ENCODE measurements around the gene ACE.

Gene ACE

DNA sequence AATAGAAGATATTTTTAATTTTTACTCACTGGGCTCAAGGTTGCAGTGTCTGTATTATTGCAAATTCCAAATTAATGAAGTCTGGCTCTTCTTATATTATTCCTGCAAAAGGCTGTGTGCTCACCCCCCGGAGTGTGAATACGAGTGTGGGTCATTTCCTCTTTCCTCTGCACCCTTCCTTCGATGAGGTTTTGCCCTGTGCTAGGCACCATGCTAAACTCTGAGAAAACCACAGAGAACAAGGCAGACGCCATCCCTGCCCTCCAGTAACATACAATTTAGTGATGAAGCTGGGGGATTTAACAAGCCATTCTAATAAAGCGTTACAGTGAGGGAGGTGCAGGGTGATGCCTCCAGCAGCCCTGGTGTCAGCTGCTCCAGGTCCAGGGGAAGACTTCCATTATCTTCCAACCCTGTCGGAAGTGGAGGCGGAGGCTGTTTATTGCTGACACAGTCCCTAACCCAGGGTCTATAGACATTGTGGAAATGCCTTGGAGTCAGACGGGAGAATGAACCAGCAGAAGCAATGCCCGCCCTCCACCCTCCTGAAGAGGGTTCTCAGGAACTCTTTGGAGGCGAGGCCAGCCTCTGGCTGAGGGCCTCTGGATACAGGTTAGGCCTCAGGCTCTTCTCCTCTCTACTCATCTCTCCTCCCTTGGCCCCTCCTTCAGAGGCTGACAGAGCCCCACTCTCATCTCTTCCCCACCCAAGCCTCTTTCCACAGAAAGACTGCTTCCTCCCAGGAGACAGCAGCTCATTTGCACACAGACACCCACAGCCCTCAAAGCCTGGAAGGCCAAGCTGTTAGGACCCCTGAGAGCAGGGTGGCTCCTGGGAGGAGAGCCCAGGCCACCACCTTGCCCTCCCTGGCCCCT, 2.0 kb upstream of the ACE start:
- DNase-seq (ENCODE audit: low read depth, low spot score) = no peak

DNA sequence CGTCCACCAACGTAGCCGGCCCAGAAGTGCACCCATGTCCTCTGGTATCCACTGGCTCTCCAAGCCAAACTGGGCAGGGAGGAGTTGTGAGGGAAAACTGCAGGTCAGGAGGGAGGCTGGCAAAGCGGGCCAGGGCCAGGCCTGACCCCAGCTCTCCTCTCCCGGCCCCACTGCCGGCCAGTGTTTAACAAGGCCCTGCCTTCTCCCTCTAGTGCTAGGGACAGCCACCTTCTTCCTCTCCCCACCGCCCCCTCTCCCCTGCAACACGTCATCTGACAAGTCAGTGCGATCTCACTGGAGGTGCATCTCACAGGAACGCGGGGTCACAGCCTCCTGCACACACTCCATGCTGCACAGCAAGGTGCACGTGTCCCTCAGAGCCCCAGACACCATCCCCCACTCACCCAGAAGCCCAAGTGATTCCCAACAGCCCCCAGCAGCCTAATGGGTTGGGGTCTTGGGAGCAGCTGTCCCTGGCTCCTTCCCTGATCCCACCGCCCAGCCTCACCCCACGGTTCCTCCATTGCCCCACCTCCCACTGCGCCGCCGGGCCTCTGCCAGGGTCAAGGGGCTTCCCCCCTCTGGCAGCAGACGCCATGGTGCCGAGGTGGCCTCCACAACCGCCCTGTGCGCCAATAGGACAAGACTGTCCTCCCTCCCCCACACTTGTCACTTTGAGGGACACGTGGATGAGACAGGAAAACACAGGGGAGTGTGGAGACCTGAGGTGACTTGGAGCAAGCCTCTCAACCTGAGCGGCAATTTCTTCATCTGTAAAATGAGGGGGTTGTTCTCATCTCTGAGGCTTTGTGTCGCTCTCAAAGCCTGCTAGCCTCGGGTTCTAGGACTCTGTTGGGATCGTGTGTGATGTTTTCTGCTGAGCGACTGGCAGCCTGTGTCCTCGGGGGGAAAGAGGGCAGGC, 1.1 kb upstream of the ACE start:
- DNase-seq (ENCODE audit: low read depth, low spot score) = no peak

DNA sequence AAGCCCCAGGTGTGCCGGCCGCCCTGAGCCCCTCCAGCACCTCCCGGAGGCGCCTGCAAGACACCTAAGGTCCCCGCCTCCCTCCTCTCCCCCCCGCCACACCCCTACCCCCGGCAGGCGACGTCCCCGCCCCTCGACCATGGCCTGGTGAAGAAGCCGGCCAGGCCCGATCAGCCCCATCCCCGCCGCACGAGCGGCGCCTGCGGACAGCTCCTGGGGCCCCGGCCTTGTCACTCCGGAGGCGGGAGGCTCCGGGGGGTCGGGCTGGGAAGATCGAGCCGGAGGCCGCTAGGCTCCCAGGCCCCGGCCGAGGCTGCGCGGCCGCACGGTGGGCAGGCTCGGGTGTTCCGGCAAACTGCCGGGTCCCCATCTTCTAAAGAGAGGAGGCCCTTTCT, 405 bp upstream of the ACE start:
- DNase-seq (ENCODE audit: low read depth, low spot score) = no peak

DNA sequence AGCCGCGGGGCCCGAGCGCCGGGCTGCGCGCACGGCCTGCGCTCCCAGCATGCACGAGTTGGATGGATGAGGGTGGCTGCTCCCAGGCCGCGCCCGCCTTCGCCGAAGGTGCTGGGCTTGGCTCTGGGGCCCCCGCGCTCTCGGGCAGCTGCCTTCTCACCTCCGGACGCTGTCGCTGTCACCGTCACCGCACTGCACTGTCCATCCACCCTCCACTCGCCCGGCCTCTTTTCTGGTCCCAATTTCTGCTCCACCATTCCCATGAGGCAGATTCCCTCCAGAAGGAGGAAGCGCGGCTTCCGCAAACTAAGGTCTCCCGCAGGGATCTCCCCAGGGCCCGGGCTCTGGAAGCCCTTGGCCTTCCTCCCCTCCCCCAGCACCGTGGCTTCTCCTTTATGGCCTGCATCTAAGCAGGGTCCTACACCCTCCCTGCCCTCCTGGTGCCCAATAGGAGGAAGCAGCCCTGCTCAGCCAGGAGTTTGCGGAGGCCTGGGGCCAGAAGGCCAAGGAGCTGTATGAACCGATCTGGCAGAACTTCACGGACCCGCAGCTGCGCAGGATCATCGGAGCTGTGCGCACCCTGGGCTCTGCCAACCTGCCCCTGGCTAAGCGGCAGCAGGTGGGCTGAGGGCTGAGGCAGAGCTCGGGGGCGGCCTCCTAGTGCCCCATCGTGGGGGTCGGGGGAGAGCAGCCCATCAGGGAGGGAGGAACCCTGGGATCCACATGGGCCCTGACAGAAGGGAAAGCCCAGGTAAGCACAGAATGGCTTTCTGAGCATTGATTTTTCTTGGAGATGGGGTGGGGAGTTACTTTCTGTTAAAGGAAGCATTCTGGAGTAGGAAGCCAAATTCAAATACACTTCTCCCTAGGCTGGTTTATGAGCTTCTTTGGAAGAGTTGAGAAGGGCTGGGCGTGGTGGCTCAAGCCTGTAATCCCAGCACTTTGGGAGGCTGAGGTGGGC, 899 bp downstream of the ACE start:
- DNase-seq (ENCODE audit: low read depth, low spot score) = no peak

DNA sequence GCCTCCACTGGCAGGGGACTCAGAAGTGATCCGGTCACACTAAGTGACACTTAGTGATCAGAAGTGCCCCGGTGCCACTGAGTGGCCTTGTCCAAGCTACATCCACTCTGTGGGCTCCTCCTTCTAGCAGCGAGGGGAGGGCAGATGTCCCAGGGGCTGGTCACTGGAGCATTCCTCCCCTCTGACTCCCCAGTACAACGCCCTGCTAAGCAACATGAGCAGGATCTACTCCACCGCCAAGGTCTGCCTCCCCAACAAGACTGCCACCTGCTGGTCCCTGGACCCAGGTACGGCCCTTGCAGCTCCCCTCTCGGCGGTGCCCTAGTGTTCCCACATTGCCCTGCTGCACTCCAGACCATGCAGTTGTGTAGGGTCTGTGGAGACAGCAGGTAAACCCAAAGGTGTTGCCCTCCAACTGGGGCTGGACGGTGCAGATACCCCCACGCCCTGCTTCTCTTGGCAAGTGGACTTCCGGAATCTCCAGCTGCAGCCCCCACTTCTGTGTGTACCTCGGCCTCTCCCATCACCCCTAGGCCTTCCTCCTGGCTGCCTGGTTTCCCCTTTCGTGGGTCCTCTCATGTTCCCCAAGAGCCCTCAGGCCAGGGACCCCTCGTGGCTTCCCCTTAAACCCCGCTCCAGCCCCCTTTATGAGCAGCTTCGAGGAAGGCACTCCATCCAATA, 2.1 kb downstream of the ACE start:
- peak; percentile 42 for DNase-seq (ENCODE audit: low read depth, low spot score)

DNA sequence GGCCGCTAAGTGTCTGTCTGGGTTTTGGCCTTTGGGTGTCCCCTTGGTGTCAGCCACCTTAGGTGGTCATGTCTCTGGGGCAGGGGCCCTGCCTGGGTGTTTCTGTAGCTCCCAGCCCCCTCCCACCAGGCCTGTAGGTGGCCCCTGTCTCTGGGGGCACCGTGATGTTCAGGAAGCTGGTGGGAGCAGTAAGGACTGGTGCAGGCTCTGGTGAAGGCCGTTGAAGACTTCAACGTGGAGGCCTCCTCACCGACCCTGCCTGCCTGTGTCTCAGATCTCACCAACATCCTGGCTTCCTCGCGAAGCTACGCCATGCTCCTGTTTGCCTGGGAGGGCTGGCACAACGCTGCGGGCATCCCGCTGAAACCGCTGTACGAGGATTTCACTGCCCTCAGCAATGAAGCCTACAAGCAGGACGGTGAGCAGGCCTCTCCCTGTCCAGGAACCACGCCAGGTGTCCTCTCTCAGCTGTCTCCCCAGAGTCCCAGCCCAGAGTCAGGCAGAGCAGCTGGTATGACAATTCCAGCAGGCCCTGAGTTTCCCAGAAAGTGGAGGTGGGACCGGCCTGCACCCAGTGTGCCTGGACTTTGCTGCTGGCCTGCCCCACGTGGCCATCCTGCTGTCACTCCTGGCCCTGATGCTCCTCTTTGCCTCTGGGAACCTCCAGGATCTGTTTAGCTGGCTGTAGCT, 2.8 kb downstream of the ACE start:
- no peak for DNase-seq (ENCODE audit: low read depth, low spot score)

DNA sequence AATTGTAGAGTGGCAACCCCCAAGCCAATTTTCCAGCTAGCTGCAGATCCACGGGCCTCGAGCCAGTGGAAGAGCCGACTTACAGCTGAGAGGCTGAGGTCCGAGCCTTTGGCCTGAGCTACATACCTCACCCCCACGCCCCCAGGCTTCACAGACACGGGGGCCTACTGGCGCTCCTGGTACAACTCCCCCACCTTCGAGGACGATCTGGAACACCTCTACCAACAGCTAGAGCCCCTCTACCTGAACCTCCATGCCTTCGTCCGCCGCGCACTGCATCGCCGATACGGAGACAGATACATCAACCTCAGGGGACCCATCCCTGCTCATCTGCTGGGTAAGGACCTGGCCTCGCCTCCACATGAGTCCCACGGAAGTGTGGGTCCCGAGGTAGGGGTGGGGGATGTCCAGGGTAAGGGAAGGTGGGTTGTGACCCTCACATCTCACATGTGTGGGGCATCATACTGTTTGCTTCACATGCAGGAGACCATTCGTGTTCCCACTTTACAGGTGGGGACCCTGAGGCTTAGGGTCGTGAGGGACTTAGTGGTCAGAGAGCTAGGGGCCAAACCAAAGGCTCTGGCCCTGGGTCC, 3.4 kb downstream of the ACE start:
- DNase-seq (ENCODE audit: low read depth, low spot score) = no peak

DNA sequence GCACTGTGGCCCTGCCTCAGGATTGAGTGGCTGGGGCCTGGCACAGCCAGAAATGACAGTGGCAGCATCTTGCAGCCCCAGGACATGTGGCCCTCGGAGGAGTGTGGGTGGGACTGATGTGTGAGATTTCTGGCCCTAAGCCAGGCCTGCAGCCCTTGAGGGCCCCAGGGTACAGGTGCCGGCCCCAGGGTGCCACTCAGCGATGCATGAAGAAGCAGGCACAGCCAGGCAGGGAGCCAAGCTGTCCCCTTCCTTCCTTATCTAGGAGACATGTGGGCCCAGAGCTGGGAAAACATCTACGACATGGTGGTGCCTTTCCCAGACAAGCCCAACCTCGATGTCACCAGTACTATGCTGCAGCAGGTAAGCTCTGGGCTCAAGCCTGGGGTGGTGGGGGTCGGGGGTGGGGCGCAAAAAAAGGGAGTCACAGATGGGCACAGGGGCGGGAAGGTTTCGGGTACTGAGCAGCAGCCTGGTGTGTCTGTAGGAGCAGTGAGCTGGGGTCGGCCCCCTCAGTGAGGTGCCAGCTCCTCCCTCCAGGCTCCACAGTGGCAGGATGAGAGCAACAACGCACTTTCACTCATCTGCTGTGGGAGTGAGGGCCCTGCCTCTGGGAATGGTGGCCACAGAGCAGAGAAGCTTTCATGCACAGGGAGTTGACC, 4.1 kb downstream of the ACE start:
- DNase-seq (ENCODE audit: low read depth, low spot score) = no peak

DNA sequence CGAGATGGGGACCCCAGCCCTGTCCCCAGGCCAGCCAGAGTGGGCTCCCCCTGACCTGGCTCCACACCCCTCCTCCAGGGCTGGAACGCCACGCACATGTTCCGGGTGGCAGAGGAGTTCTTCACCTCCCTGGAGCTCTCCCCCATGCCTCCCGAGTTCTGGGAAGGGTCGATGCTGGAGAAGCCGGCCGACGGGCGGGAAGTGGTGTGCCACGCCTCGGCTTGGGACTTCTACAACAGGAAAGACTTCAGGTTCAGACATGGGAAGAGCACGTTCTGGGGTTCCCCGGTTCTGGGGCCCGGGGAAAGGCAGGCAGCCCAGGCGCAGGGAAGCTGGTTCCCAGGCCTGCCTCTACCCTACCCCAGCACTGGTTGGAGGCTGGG, 4.6 kb downstream of the ACE start:
- DNase-seq (ENCODE audit: low read depth, low spot score) = no peak

DNA sequence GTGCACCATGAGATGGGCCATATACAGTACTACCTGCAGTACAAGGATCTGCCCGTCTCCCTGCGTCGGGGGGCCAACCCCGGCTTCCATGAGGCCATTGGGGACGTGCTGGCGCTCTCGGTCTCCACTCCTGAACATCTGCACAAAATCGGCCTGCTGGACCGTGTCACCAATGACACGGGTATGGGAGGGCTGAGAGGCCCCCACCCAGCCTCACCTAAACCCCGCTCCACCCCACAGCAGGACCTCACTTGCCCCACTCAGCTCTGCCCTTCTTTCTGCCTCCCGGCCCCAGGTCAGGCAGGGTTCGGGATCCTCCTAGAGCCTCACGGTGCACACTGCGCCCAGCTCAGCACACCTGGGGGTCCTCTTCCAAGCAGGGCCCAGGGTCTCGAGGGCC, 5.6 kb downstream of the ACE start:
- DNase-seq (ENCODE audit: low read depth, low spot score) = no peak

DNA sequence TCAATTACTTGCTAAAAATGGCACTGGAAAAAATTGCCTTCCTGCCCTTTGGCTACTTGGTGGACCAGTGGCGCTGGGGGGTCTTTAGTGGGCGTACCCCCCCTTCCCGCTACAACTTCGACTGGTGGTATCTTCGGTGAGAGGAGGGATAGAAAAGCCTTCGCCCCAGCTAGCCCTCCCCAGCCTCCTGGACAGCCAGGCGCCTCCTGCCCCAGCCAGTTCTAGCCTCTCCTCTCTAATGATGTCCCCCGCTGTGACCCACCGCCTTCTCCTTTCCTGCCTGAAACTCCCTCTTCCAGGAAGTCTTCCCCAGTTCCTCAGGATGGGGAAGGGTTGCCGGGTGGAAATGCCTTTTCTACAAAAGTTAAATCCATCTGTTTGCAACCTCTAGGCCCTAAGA, 6.2 kb downstream of the ACE start:
- DNase-seq (ENCODE audit: low read depth, low spot score) = no peak

DNA sequence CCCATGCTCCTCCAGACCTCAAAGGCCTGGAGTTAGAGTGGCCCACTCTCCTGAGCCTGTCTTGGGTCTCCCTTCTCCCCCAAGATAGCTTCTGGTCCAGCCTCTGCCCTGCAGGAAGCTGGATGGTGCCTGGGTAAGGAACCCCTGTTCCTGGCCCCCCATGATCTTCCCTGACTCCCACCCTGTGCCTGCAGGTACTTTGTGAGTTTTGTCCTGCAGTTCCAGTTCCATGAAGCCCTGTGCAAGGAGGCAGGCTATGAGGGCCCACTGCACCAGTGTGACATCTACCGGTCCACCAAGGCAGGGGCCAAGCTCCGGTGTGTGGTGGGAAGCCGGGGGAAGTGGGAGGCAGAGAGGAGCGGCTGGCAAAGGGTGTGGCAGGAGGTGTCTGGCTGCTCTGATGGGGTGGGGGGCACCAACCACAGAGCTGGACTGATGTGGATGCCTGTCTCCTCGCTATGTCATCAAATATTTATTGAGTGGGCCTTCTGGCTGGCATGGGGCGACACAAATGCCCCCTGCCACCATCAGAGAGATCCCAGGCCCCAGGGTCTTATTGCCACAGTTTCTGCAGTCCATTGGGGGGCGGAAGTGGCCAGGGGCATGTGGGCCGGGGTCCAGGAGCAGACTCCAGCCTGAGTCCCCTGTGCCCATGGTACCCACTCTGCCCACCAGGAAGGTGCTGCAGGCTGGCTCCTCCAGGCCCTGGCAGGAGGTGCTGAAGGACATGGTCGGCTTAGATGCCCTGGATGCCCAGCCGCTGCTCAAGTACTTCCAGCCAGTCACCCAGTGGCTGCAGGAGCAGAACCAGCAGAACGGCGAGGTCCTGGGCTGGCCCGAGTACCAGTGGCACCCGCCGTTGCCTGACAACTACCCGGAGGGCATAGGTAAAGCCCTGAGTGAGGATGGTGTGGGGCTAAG, 7.1 kb downstream of the ACE start:
- no peak for DNase-seq (ENCODE audit: low read depth, low spot score)

DNA sequence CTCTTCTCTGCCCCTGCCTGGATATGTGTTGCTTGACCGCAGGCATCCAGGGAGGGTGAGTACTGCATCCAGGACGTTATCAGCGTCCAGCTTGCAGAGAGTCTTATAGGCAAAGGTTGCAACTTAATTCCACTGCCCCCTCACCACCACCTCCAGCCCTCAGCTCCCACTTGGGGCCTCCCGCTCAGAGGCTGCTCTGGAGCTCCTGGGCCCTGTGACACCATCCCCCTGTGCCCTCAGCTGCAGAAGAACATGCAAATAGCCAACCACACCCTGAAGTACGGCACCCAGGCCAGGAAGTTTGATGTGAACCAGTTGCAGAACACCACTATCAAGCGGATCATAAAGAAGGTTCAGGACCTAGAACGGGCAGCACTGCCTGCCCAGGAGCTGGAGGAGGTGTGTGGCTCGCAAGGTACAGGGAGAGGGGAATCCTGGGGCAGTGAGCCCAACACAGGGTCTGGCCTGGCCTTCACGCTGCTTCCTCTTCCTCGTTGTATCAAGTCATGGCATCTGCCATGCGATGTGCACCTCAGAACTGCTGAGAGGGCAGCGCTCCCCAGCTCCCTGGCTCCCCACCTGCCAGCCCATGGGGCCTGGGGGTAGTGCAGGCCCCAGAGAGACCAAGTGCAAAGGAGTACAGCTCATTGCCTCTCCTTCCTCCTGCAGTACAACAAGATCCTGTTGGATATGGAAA, 9.6 kb downstream of the ACE start:
- no peak for DNase-seq (ENCODE audit: low read depth, low spot score)

DNA sequence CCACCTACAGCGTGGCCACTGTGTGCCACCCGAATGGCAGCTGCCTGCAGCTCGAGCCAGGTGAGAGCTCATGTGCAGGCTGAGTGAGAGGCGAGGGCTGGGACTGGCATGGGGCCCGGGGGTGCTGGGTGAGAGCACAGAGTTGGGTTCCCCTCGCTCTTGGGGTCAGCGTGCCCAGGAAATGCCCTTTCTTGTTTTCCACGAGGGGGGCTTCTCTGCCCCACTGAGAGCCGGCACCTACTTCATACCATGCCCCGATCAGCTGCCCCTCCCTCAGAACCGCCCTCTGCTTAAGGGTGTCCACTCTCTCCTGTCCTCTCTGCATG, 10.1 kb downstream of the ACE start:
- no peak for DNase-seq (ENCODE audit: low read depth, low spot score)

DNA sequence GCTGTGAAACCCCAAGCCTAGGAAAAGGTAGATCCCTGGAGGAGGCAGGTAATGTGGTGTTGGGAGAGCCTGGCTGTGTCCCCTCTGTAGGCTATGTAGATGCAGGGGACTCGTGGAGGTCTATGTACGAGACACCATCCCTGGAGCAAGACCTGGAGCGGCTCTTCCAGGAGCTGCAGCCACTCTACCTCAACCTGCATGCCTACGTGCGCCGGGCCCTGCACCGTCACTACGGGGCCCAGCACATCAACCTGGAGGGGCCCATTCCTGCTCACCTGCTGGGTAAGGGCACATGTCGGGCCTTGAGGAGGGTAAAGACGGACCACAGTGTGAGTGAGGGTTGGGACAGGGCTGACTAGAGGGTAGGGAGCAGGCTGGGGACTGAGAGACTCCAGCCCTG, 12.0 kb downstream of the ACE start:
- no peak for DNase-seq (ENCODE audit: low read depth, low spot score)

DNA sequence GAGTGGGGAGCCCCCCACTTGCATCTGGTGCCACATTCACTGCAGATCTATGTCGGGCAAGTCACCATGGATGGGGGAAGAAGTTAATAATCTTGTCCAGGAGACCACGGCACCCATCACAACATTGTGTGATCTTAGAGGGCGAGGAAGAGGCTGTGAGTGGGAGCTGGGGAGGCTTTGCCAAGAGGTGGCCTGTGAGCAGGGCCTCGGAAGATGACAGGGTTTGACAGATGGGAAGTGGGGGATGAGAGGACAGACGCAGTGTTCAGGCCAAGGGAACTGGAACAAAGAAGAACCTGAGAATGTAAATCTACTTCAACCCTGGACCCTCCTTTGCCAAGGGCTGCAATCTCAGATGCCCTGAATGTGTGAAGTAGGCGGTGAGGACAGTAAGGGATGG, 12.4 kb downstream of the ACE start:
- no peak for DNase-seq (ENCODE audit: low read depth, low spot score)

DNA sequence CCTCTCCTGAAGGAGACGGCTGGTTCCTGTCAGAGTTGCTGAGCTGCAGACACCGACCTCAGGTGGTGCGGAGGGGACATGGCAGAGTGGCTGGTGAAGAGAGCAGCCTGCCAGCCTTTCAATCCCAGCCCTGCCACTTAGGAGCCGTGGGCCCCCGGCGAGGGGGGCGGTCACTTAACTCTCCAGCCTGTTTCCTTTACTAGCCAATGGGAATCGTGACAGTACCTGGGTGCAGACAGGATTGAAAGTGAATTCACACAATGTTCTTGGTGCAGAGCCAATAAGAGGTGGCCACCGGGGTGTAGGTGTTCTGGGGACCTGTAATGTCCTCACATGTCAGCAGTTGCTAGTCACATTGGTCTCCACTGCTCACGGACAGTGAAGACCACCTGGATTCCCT, 13.5 kb downstream of the ACE start:
- no peak for DNase-seq (ENCODE audit: low read depth, low spot score)

DNA sequence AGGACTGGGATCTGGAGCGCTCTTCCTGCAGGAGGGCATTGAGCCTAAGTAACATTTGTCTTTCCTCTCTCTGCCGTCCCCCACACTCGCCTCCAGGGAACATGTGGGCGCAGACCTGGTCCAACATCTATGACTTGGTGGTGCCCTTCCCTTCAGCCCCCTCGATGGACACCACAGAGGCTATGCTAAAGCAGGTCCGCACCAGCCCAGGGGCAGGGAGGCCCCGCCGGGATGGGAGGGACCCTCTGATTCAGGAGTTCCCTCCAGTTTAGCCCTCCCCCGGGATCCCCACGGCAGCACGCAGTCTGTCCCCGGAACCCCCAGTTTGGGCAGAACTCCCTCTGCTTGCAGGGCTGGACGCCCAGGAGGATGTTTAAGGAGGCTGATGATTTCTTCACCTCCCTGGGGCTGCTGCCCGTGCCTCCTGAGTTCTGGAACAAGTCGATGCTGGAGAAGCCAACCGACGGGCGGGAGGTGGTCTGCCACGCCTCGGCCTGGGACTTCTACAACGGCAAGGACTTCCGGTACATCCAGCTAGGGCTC, 14.1 kb downstream of the ACE start:
- DNase-seq (ENCODE audit: low read depth, low spot score) = no peak

Data from activated naive CD8-positive, alpha-beta T cell treated with anti-CD3 and anti-CD28 coated beads, Interleukin-2, amount 50 U/mL, for 16 hours (primary cell).